ENCODE results near the gene AFMID. TPM values are rescaled to one million over a fixed set of nuclear protein-coding genes. Genes with fewer than 3 reads are reported as not detected.
A peak's percentile ranks its signal among the peaks of the same experiment; 100 is the strongest.

AFMID gene
- total and polyA plus RNA-seq, 2 of the 8 experiments (the other 6 are each of a cell fraction or from before 2014, with no cell fraction given), result 49.0 to 53.0 TPM

DNA sequence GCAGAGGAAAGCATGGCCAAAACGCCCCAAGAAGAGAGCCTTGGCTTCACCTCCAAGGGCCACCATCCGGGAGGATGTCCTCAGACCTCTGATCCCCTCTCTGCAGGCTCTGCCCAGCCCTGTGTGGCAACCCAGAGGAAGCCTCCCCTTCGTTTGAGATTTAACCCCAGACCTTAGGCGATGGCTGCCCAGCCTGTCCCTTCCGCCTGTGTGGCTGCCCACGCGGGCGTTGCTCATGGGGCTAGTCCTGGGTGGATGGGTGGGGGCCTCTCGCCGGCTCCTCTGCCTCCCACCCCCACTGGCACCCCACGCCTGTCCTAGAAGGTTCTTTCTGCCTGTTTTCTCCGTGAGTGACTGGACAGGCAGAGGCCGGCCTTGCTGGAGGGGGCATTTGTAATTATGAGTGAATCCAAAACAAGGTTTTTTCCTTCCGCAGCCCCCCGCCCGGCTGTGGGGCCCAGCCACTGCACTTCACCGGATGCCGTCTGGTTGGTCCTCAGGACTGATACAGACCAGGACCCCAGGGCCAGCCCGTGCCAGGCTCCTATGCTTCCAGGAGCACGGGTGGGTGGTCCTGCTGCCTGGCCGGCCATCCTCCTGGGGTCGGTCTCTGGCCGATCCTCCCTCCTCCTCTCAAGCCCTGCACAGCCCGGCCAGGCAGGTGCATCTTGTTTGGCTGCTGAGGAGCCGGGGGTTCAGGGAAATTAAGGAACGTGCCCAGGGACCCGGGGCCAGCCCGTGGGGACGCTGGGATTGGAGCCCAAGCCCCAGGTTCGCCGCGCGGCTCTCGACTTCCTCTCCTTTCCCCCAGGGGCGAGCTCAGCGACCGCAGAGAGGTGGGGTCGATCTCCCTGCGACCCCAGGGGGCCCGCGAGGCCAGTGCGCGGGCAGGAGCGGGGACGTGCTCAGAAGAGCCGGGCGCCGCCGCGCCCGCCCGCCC lies 44.1 kb downstream of the AFMID start, which contains the start of gene TMEM235:
Gene TMEM235 (plus strand): TSS at position 636 of the 940 bp plus-strand sequence. CDS start 393 bp downstream, outside the sequence.
- Histone ChIP-seq H2AFZ (ENCODE audit: low read length) (peak within 1 kb of the TSS; percentile 80; the same call in 1 of the 2 replicates), H3K36me3 (ENCODE audit: control insufficient read depth in 2 of 4, insufficient read depth in 4 of 4, low read length in 3 of 4) (no peaks in the 10 kb centered on the region), H2BK12ac (ENCODE audit: low read depth, low read length) (no peak within 1 kb of the TSS), H3K79me1 (ENCODE audit: low read depth, low read length) (no peaks in the 10 kb centered on the region), H3K23ac (ENCODE audit: insufficient read length) (no peak within 1 kb of the TSS), H3K27me3 (replicated peaks in 1 of 4; ENCODE audit: control insufficient read depth in 3 of 4, extremely low read depth in 1 of 4, insufficient read depth in 3 of 4, low read length in 3 of 4) (peaks cover 0 to 27% (median 22%) of the 10 kb centered on the region in 4 experiments; a peak in 6 of 7 replicates), H3K4ac (replicated peaks; ENCODE audit: insufficient read length, low read depth, low read length) (no peak within 1 kb of the TSS), H2AK5ac (ENCODE audit: low read depth, low read length) (no peak within 1 kb of the TSS), H3K9ac (replicated peaks in 1 of 4; ENCODE audit: extremely low read depth in 1 of 4, low read depth in 3 of 4, low read length in 3 of 4) (no peak within 1 kb of the TSS), H3K4me3 (ENCODE audit: extremely low read depth in 1 of 4, insufficient read depth in 2 of 4, low read depth in 3 of 4, low read length in 4 of 4) (peak within 1 kb of the TSS; percentile 55 to 68 (median 61)), H2BK15ac (ENCODE audit: low read length) (no peak within 1 kb of the TSS; the same call in 1 of the 2 replicates), H3K4me1 (replicated peaks in 1 of 4; ENCODE audit: control insufficient read depth in 3 of 4, insufficient read depth in 4 of 4, low read length in 3 of 4) (peaks cover 0 to 8% (median 5%) of the 10 kb centered on the region in 4 experiments; a peak in 5 of 7 replicates), H3K14ac (ENCODE audit: insufficient read length) (no peak within 1 kb of the TSS), H2BK5ac (ENCODE audit: low read depth, low read length) (no peak within 1 kb of the TSS), H3K4me2 (ENCODE audit: insufficient read depth in 1 of 2, low read depth in 2 of 2, low read length in 2 of 2) (peak within 1 kb of the TSS; percentile 81 to 82), H4K91ac (replicated peaks; ENCODE audit: insufficient read length, low read length) (no peak within 1 kb of the TSS), H4K8ac (ENCODE audit: extremely low read depth, insufficient read depth, low read length) (peak within 1 kb of the TSS; percentile 57; the same call in 1 of the 2 replicates), H4K5ac (ENCODE audit: insufficient read length, low read depth, low read length) (no peak within 1 kb of the TSS), H3K27ac (ENCODE audit: low read depth, low read length) (no peak within 1 kb of the TSS), H4K20me1 (replicated peaks in 1 of 2; ENCODE audit: control insufficient read depth in 1 of 2, insufficient read depth in 2 of 2, low read length in 2 of 2) (peaks cover 0 to 2% of the 10 kb centered on the region in 2 experiments), H2BK20ac (ENCODE audit: low read length) (no peak within 1 kb of the TSS), H3K23me2 (ENCODE audit: low read depth, low read length) (peaks cover 5% of the 10 kb centered on the region; the same call in 1 of the 2 replicates), H3K56ac (replicated peaks; ENCODE audit: insufficient read length, low read depth, low read length) (no peak within 1 kb of the TSS), H3K9me3 (ENCODE audit: insufficient read depth in 2 of 2, low read depth in 1 of 2, low read length in 1 of 2) (no peaks in the 10 kb centered on the region), H3K18ac (ENCODE audit: extremely low read depth, low read length) (no peak within 1 kb of the TSS; the same call in 1 of the 2 replicates), H2BK120ac (replicated peaks; ENCODE audit: low read depth, low read length) (no peak within 1 kb of the TSS), H3K79me2 (ENCODE audit: control insufficient read depth in 1 of 2, insufficient read depth in 2 of 2, low read length in 2 of 2) (no peaks in the 10 kb centered on the region)
- WGBS, 2 experiments (ENCODE audit: extremely low coverage in 1 of 2, insufficient coverage in 1 of 2, insufficient read length in 1 of 2, insufficient replicate concordance in 2 of 2, low coverage in 1 of 2, low lambda C conversion rate in 2 of 2, missing lambda C conversion rate in 1 of 2), result 49% methylated on average over 28 of the region's 52 CpGs; no CpG with 5 or more reads in 1 of the 2 experiments
- DNase-seq (ENCODE audit: low read depth in 1 of 2, low spot score in 2 of 2), result peak in 1 of 2 experiments; percentile 65
- ChIA-PET POLR2A (ENCODE audit: partially characterized antibody) (interaction anchor here (1.5 kb wide), 1 partner anchor 9 kb away, joined by 5 read pairs; no protein-coding TSS in a partner anchor), CTCF (ENCODE audit: partially characterized antibody) (interaction anchor here (1.1 to 4.6 kb wide), 2 partner anchors 20 to 55 kb away, joined by 3 to 24 read pairs; no protein-coding TSS in a partner anchor)
- TF ChIP-seq KDM4A (IDR thresholded peaks at IDR 0.05; ENCODE audit: low read depth, low read length, severe bottlenecking) (peak; percentile 51), ASH2L (IDR thresholded peaks at IDR 0.05; ENCODE audit: low read length) (no peak)
- FAIRE-seq, result no peak

Measured in H1 (cell line).